Neural cell (in vitro differentiated cells): ENCODE measurements around the gene PPIB. TPM values are rescaled to one million over a fixed set of nuclear protein-coding genes. Genes with fewer than 3 reads are reported as not detected.

Experiments used
- H2AFZ ChIP-seq: fragments of 200-600, 300-800 bp; sonication (generic), shearing (Covaris generic); 2 replicates; pipeline ENCODE4 v1.6.0; 2014; ENCODE audit warnings: low read depth, mild to moderate bottlenecking, antibody characterized with exemption, low read length, moderate library complexity
- H3F3A ChIP-seq: fragments of 200-600 bp; shearing (Covaris generic); 2 replicates; pipeline ENCODE4 v1.6.1; 2016; ENCODE audit warnings: mild to moderate bottlenecking, moderate library complexity, mixed read lengths, antibody characterized with exemption, low read length; ENCODE audit not compliant: insufficient read depth, poor library complexity, severe bottlenecking
- H3K27ac ChIP-seq: fragments of 200-600, 300-800 bp; sonication (generic), shearing (Covaris generic); 2 replicates; pipeline ENCODE4 v1.5.1; 2014; ENCODE audit warnings: mild to moderate bottlenecking, low read length, moderate library complexity
- H3K27me3 ChIP-seq: fragments of 300-800, 200-600 bp; sonication (generic), shearing (Covaris generic); 2 replicates; pipeline ENCODE4 v1.6.0; 2014; ENCODE audit warnings: mild to moderate bottlenecking, low read depth, low read length, moderate library complexity; ENCODE audit not compliant: insufficient read depth
- H3K36me3 ChIP-seq: fragments of 300-800, 200-600 bp; sonication (generic), shearing (Covaris generic); 2 replicates; pipeline ENCODE4 v1.5.1; 2014; ENCODE audit warnings: mild to moderate bottlenecking, antibody characterized with exemption, low read length, moderate library complexity; ENCODE audit not compliant: insufficient read depth
- H3K4me2 ChIP-seq: fragments of 300-800, 200-600 bp; sonication (generic), shearing (Covaris generic); 2 replicates; pipeline ENCODE4 v1.6.0; 2014; ENCODE audit warnings: mild to moderate bottlenecking, low read length
- H3K4me3 ChIP-seq: fragments of 300-800, 200-600 bp; sonication (generic), shearing (Covaris generic); 2 replicates; pipeline ENCODE4 v1.5.1; 2014; ENCODE audit warnings: mild to moderate bottlenecking, low read length, moderate library complexity
- H3K79me2 ChIP-seq: fragments of 200-600 bp; shearing (Covaris generic); replicated peaks from 2 replicates; pipeline ENCODE4 v1.6.0; 2014; ENCODE audit warnings: mild to moderate bottlenecking, low read length, moderate library complexity; ENCODE audit not compliant: insufficient read depth
- H3K9ac ChIP-seq: fragments of 300-800, 200-600 bp; sonication (generic), shearing (Covaris generic); 2 replicates; pipeline ENCODE4 v1.6.1; 2016; ENCODE audit warnings: mild to moderate bottlenecking, low read length, mixed read lengths
- H3K9me2 ChIP-seq: fragments of 200-600 bp; shearing (Covaris generic); 2 replicates; pipeline ENCODE4 v1.6.1; 2016; ENCODE audit warnings: mild to moderate bottlenecking, low read length, mixed read lengths; ENCODE audit not compliant: insufficient read depth
- H3K9me3 ChIP-seq: fragments of 200-600, 300-800 bp; sonication (generic), shearing (Covaris generic); 2 replicates; pipeline ENCODE4 v1.6.1; 2016; ENCODE audit warnings: mild to moderate bottlenecking, mixed run types, low read length, moderate library complexity, mixed read lengths
- H4K20me1 ChIP-seq: fragments of 200-600 bp; shearing (Covaris generic); 2 replicates; pipeline ENCODE4 v1.6.1; 2016; ENCODE audit warnings: mild to moderate bottlenecking, mixed run types; ENCODE audit not compliant: insufficient read depth
- CTCF ChIP-seq: fragments of 450-650 bp; IDR thresholded peaks from 2 replicates; pipeline ENCODE4 v1.5.1; 2014; ENCODE audit warnings: antibody characterized with exemption, mild to moderate bottlenecking, moderate library complexity; ENCODE audit not compliant: poor library complexity, severe bottlenecking
- EP300 ChIP-seq: fragments of 450-650 bp; conservative IDR thresholded peaks from 2 replicates; pipeline ENCODE4 v1.6.1; 2014; ENCODE audit warnings: antibody characterized with exemption, mild to moderate bottlenecking, moderate library complexity; ENCODE audit not compliant: poor library complexity, severe bottlenecking
- EZH2 ChIP-seq: fragments of 200-600, 300-800 bp; shearing (Covaris generic), sonication (generic); IDR thresholded peaks from 2 replicates; pipeline ENCODE4 v1.6.1; 2014; ENCODE audit warnings: antibody characterized with exemption, low read length, borderline replicate concordance, mild to moderate bottlenecking; ENCODE audit not compliant: insufficient read depth, poor library complexity, severe bottlenecking
- MXI1 ChIP-seq: fragments of 450-650 bp; conservative IDR thresholded peaks from 2 replicates; pipeline ENCODE4 v1.6.1; 2014; ENCODE audit warnings: antibody characterized with exemption, mild to moderate bottlenecking; ENCODE audit not compliant: poor library complexity, severe bottlenecking
- POLR2AphosphoS5 ChIP-seq: IDR thresholded peaks from 2 replicates; pipeline ENCODE4 v1.6.1; 2012
- RAD21 ChIP-seq: fragments of 450-650 bp; conservative IDR thresholded peaks from 2 replicates; pipeline ENCODE4 v1.6.1; 2014; ENCODE audit warnings: antibody characterized with exemption, mild to moderate bottlenecking, moderate library complexity
- REST ChIP-seq: IDR thresholded peaks from 2 replicates; pipeline ENCODE4 v1.6.1; 2012; ENCODE audit warnings: borderline replicate concordance
- SMC3 ChIP-seq: fragments of 450-650 bp; conservative IDR thresholded peaks from 2 replicates; pipeline ENCODE4 v1.6.1; 2014; ENCODE audit warnings: antibody characterized with exemption, mild to moderate bottlenecking, moderate library complexity; ENCODE audit not compliant: poor library complexity
- TAF1 ChIP-seq: IDR thresholded peaks from 2 replicates; pipeline ENCODE4 v1.6.1; 2012; ENCODE audit warnings: low read depth
- polyA plus RNA-seq: library from polyadenylated mRNA; depleted of rRNA; stranded (reverse); fragments of >200 nt; gene quantifications from 2 replicates; pipeline ENCODE4 v1.2.3, GENCODE V29; 2014

The PPIB gene
- polyA plus RNA-seq, 1 donor from 2014 or later, result 206 TPM

DNA sequence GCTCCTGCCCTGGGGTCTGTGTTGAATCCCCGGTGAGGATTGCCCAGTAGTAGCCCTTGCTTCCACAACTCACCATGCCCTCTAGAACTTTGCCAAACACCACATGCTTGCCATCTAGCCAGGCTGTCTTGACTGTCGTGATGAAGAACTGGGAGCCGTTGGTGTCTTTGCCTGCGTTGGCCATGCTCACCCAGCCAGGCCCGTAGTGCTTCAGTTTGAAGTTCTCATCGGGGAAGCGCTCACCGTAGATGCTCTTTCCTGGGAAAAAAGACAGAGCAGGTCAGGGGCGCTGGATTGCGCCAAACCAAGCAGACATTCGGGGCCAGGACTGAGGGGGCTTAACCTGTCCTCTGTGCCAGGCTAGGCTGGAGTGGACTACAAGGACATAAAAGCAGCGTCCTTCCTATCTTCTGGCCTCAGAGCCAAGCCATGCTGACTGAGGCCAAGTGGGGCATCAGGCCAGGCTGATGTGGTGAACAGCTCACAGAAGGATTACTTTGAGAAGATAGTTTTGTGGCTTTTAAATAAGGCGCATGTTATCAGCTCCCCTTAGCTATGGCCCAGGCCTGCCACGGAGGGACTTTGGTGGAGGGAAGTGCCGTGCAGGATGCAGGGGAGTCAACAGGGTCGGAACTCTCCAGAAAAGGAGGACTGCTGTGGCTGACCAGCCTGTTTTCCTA, 6.0 kb downstream of the PPIB start:
- Histone ChIP-seq H3K27me3 (peaks cover 14% of the 10 kb centered on the region), H3K79me2 (peaks cover 3% of the 10 kb centered on the region), H3K27ac (no peak overlapping the region), H3K4me2 (no peak overlapping the region), H3K4me3 (no peak overlapping the region), H2AFZ (no peak overlapping the region), H4K20me1 (no peaks in the 10 kb centered on the region), H3K9me2 (no peaks in the 10 kb centered on the region), H3K36me3 (no peaks in the 10 kb centered on the region), H3K9ac (no peak overlapping the region), H3F3A (no peaks in the 10 kb centered on the region), H3K9me3 (no peaks in the 10 kb centered on the region)
- TF ChIP-seq POLR2AphosphoS5 (no peak), EP300 (no peak), SMC3 (no peak), CTCF (no peak), TAF1 (no peak), EZH2 (no peak), RAD21 (no peak), REST (no peak), MXI1 (no peak)

- H3K36me3 ChIP-seq, result no peaks in the 10 kb centered on the region
- no peaks in the 10 kb centered on the region for H3K79me2 ChIP-seq
- no peak overlapping the region for H3K4me3 ChIP-seq
- no peaks in the 10 kb centered on the region for H3F3A ChIP-seq
- TF ChIP-seq RAD21, result no peak
- TF ChIP-seq EP300, result no peak
- TF ChIP-seq CTCF, result no peak
- TF ChIP-seq EZH2, result no peak
- TF ChIP-seq SMC3, result no peak
- TF ChIP-seq TAF1, result no peak
- no peak for TF ChIP-seq MXI1
- no peak overlapping the region for H3K9ac ChIP-seq
- no peaks in the 10 kb centered on the region for H4K20me1 ChIP-seq
- no peaks in the 10 kb centered on the region for H3K9me2 ChIP-seq
- no peak overlapping the region for H3K4me2 ChIP-seq
- H2AFZ ChIP-seq, result no peak overlapping the region
- no peaks in the 10 kb centered on the region for H3K9me3 ChIP-seq
- H3K27ac ChIP-seq, result no peak overlapping the region
- H3K27me3 ChIP-seq, result peaks cover 21% of the 10 kb centered on the region
These were observed 6.8 kb downstream of the PPIB start for GRCh38 chr15:64155802-64156651.
